HG02623 (cell line): ENCODE data around the gene CASS4.

Source experiments
- ATAC-seq: cut with Tn5 transposase; IDR thresholded peaks from one replicate; pipeline ENCODE4 v1.9.1; 2021; ENCODE audit warnings: moderate library complexity; ENCODE audit not compliant: unreplicated experiment

Gene CASS4

GRCh38 chr20:56501116-56501515 is 89.1 kb downstream of the CASS4 start:
- no peak for ATAC-seq

- ATAC-seq, result no peak
Observed at GRCh38 chr20:56503916-56504315, 91.9 kb downstream of the CASS4 start.

GRCh38 chr20:56504373-56505005 is 92.4 kb downstream of the CASS4 start:
- ATAC-seq, result no peak

- no peak for ATAC-seq
Observed at GRCh38 chr20:56506103-56506502, 94.0 kb downstream of the CASS4 start.
